OCI-LY7 (cell line): ENCODE results near the gene PCDHA8.

Experiments used
- CTCF ChIP-seq: fragments of 200-600 bp; sonication (generic); conservative IDR thresholded peaks from 2 replicates; pipeline ENCODE4 v1.5.1; 2014; ENCODE audit warnings: mild to moderate bottlenecking, antibody characterized with exemption, low read length, moderate library complexity, mixed read lengths
- EZH2phosphoT487 ChIP-seq: fragments of 200-600 bp; sonication (generic); IDR thresholded peaks from 2 replicates; pipeline ENCODE4 v1.6.1; 2018; ENCODE audit warnings: low read depth, borderline replicate concordance, mild to moderate bottlenecking, mixed run types, antibody characterized with exemption, low read length, moderate library complexity, mixed read lengths

- no peak for TF ChIP-seq CTCF
- TF ChIP-seq EZH2phosphoT487: no peak
Measured at GRCh38 chr5:140823475-140823874, 17.5 kb upstream of the PCDHA8 start.
